GM12873 (cell line): ENCODE data around the gene RNH1.

ENCODE experiments used
- CTCF ChIP-seq: IDR thresholded peaks from 2 replicates; pipeline ENCODE4 v1.5.1; 2012; ENCODE audit warnings: low read depth, mild to moderate bottlenecking, moderate library complexity, low read length, control low read depth; ENCODE audit not compliant: insufficient read depth; ENCODE audit errors: missing control alignments

RNH1 gene

DNA sequence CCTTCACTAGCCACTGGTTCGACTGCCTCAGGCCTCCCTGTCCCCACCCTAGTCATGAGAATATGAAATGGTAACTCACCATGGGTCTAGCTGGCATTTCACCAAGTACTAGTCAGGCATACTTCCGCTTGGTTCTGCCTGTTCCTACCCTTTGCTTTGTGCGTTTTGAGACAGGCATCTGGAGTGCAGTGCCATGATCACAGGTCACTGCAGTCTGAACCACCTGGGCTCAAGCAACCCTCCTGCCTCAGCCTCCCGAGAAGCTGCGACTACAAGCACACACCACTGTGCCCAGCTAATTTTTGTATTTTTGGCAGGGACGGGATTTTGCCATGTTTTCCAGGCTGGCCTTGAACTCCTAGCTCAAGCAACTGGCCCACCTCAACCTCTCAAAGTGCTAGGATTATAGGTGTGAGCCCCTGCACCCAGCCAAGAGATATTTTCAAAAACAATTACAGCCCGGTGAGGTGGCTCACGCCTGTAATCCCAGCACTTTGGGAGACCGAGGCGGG is 14.2 kb upstream of the RNH1 start:
- no peak for TF ChIP-seq CTCF

DNA sequence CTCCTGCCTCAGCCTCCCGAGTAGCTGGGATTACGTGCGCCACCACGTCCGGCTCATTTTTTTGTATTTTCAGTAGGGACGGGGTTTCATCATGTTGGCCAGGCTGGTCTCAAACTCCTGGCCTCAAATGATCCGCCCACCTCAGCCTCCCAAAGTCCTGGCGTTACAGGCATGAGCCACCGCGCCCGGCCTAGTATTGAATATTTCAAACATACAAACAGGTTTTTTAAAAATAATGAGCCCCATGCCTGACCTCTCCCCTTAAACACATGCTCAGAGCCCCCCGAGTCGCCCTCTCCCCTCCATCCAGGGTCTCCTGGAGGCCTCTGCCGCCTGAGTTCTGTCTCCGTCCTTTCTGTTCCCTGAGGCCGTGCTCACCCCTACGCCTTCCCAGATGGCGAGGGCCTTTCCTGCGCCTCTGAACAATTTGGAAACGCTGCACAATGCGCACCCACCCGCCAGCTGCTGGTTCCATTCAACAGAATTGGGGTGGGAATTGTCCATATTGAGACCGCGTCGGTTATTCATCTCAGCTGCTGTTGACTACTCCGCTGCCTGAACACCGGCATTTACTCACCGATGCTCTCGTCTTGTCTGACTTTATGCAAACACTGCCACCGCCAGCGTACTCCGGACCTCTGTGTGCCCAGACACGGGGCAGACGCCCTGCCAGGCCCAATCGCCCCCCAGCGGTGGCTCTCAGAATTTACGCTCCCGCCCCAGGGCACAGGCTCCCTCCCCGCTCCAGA is 13.6 kb upstream of the RNH1 start:
- TF ChIP-seq CTCF, result peak; percentile 19

DNA sequence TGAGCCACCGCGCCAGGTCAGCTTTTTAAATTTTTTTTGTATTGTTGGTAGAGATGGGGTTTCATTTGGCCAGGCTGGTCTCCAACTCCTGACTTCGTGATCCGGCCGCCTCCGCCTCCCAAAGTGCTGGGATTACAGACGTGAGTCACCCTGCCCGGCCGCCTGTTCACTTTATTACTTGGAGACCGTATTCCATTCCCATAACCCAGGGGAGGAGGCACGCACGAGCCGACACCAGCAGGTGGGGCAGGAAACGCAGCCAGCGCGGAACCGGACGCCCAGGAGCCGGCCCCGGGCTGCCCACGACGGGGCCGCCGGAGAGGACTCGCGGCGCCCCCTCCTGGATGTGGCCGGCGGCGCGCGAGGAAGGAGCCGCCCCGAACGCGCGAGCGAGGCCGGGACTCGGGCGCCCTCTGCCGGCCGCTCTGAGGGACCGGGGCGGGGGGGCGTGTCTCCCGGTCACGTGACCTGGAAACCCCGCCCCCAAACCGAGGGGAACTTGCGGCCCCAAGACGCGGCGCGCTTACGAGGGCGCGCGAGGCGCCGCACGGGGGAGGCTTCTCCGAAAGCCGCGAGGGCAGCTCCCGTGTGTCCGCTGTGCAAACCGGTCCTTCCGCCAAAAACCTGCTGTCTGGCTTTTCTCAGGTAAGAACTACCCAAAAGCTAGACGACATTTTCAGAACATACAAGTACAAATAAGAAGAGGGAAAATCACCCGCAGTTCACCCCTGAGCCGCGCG is 11.6 kb upstream of the RNH1 start:
- TF ChIP-seq CTCF, result peak; percentile 85

- TF ChIP-seq CTCF, result no peak
These were observed 9.4 kb upstream of the RNH1 start for GRCh38 chr11:516400-516799.

- no peak for TF ChIP-seq CTCF
These were observed 8.1 kb upstream of the RNH1 start for GRCh38 chr11:515131-515530.

DNA sequence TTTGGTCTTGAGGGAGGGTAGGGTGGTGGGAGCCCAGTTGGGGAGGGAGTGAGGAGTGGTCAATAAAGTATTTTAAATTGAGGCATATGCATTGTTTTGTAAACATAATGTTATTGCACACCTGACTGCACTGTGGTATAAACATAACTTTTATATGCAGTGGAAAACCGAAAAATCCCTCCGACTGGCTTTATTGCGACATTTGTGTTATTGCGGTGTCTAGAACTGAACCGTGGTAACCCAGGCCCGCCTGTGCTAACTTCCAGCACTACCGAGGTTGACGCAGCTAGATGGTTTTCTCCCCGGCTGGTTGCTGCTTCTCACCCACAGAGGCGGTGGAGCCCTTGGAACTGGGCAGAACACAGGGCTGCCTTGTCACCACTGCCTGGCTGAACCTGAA is 7.6 kb upstream of the RNH1 start:
- no peak for TF ChIP-seq CTCF
